A204.1 (cell line): ENCODE measurements around the gene RLN3.
A peak's percentile ranks its signal among the peaks of the same experiment; 100 is the strongest.
"Not testable (repeated sequence)": the region's sequence is repeated elsewhere in the genome, so short reads cannot be mapped to it uniquely, and the experiment has no call there.

Experiments used
- FAIRE-seq: peaks from 2 replicates; lab custom pipeline; 2012; peaks lifted over from hg19 to GRCh38; lab: Jason Lieb, UNC

The RLN3 gene

GRCh38 chr19:14022469-14022868 lies 5.5 kb upstream of the RLN3 start:
- FAIRE-seq: no peak

- FAIRE-seq: peak; percentile 27
These were observed 4.3 kb upstream of the RLN3 start for GRCh38 chr19:14023404-14024235.

GRCh38 chr19:14026652-14027192 lies 1.2 kb upstream of the RLN3 start:
- FAIRE-seq: not testable (repeated sequence)

GRCh38 chr19:14028901-14029300 lies 953 bp downstream of the RLN3 start:
- FAIRE-seq: no peak

GRCh38 chr19:14030997-14031718 lies 3.2 kb downstream of the RLN3 start:
- FAIRE-seq: no peak

- FAIRE-seq: no peak
These were observed 4.0 kb downstream of the RLN3 start, which contains the start of gene IL27RA for GRCh38 chr19:14031719-14032480. IL27RA (plus strand) TSS chr19:14031762; CDS start chr19:14031873, 111 bp downstream.

GRCh38 chr19:14033946-14034345 lies 6.0 kb downstream of the RLN3 start:
- FAIRE-seq: no peak

- FAIRE-seq: not testable (repeated sequence)
These were observed 7.2 kb downstream of the RLN3 start for GRCh38 chr19:14035159-14035558.

GRCh38 chr19:14035706-14036105 lies 7.8 kb downstream of the RLN3 start:
- no peak for FAIRE-seq

- no peak for FAIRE-seq
These were observed 11.2 kb downstream of the RLN3 start for GRCh38 chr19:14039181-14039580.

- FAIRE-seq: not testable (repeated sequence)
These were observed 15.0 kb downstream of the RLN3 start for GRCh38 chr19:14042659-14043608.

GRCh38 chr19:14047866-14048265 lies 19.9 kb downstream of the RLN3 start:
- not testable (repeated sequence) for FAIRE-seq

GRCh38 chr19:14048443-14049153 lies 20.6 kb downstream of the RLN3 start:
- FAIRE-seq: no peak

- FAIRE-seq: no peak
These were observed 22.6 kb downstream of the RLN3 start for GRCh38 chr19:14050512-14050911.

- FAIRE-seq: not testable (repeated sequence)
These were observed 23.0 kb downstream of the RLN3 start for GRCh38 chr19:14050961-14051360.

- no peak for FAIRE-seq
These were observed 24.0 kb downstream of the RLN3 start for GRCh38 chr19:14051980-14052379.

GRCh38 chr19:14052470-14052869 lies 24.5 kb downstream of the RLN3 start:
- no peak for FAIRE-seq

- no peak for FAIRE-seq
These were observed 25.1 kb downstream of the RLN3 start for GRCh38 chr19:14053032-14053431.

- no peak for FAIRE-seq
These were observed 25.6 kb downstream of the RLN3 start for GRCh38 chr19:14053500-14053899.

- no peak for FAIRE-seq
These were observed 26.2 kb downstream of the RLN3 start for GRCh38 chr19:14054099-14054498.

- FAIRE-seq: no peak
These were observed 26.8 kb downstream of the RLN3 start for GRCh38 chr19:14054721-14055120.
